GM18511 (cell line): ENCODE measurements around the gene ARHGAP24.
A peak's percentile ranks its signal among the peaks of the same experiment; 100 is the strongest.

ENCODE experiments used
- ATAC-seq: cut with Tn5 transposase; IDR thresholded peaks from one replicate; pipeline ENCODE4 v1.9.1; 2021; ENCODE audit warnings: mild to moderate bottlenecking, moderate library complexity; ENCODE audit not compliant: unreplicated experiment

Gene ARHGAP24

DNA sequence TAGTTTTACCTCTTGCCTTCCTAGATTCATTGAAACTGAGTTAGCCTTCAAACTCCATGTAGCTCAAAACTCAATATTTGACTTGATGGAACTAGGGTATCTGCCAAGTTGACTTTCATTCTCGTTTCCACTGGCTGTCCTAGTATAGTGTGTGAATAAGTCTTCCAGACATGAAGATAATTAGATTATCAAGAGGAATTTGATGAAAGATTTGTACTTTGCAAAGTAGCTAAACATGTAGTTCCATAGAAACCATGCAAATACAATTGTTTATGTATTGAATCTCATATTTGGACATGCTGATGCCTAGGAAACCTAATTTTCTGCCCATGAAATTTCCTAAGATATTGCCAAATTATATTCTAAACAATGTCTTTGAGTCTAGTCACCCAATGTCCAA lies 297.5 kb downstream of the ARHGAP24 start:
- ATAC-seq = no peak

DNA sequence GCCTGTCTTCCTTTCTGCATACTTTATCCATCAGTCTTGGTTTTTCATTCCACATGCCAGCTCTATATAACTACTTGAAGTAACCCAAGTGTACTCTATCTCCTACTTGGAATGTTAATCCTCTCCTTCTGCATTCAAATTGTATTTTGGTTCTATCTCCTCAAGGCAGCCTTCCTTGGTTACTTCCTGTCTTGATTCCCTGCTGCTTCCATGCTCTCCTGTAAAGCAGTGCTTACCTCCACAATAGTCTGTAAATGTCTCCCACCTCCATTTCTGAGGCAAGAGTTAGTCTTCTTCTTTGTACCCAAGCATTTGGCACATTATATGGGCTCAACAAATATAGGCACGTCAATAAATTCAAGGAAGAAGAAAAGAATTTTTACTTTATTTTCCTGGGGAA lies 298.4 kb downstream of the ARHGAP24 start:
- no peak for ATAC-seq

DNA sequence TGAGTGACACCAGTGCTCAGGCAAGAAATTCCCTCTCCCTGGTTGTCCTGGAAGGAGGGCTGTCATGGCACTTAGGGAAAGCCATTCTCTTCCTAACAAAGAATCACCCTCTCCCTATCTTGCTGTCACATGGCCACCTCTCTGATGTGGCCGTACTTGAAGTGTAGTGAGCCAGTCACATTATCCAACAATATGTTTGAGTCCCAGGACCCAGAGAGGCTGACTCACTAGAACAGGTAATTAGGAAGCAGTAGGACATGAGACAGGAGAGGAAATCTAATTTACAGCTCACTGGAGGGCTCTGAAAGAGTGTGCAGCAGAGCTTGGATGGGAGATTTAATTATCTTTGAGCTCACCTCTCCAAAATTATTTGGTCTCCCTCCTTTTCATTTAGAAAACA lies 299.1 kb downstream of the ARHGAP24 start:
- ATAC-seq = no peak

DNA sequence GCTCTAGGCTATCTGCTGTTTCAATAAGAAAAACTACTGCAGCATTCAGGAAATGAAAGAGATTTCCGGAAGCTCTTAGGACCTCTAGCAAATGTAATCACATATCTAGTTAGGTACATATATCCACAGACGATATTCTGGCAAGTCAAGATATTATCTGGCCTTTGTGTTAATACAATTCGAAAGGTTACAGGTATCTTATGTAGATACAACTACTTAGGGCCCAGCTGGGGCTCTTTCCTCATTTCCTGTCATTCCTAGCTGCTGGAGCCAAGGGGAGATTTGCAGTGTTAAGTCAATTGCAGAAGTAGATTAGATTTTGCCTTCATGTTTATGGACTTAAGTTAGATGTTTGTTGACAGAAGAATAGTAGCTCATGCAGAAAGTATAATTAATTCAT lies 299.5 kb downstream of the ARHGAP24 start:
- ATAC-seq = no peak

DNA sequence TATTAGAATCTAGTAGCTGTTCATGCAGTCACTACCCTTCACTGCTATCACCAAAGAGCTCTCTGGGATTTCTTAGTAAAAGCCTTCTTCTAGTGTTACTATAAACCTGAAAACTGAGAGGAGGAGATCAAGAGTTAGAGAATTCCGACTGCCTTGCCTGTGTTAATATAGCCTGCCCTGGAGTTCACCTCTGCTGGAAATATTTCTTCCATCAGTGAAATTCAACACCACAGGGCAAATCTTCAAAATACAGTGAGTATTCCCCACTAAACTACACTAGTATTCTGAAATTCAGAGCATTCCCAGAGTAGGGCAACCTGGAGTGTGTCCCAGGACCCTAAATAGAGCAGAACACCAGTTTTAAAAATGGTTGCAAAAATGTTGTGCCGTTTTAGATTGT lies 301.1 kb downstream of the ARHGAP24 start:
- ATAC-seq = no peak

DNA sequence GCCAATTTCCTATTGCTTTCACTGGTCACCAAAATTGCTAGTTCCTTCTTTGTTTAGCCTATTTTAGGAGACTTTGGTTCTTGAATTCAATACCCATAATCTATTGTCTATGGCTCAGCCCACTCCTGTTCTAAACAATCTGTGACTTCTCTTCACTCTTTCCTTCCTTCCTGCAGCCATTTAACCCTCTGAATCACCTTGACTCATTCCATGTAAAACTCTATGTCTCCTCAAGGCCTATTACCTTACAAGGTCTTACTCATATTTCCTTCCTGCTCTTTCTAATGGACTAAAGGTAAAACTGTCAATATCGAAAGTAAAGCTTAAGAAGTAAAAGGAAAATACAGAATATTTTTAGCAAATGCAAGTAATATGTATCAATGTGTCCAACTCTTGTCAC lies 301.6 kb downstream of the ARHGAP24 start:
- ATAC-seq = no peak

DNA sequence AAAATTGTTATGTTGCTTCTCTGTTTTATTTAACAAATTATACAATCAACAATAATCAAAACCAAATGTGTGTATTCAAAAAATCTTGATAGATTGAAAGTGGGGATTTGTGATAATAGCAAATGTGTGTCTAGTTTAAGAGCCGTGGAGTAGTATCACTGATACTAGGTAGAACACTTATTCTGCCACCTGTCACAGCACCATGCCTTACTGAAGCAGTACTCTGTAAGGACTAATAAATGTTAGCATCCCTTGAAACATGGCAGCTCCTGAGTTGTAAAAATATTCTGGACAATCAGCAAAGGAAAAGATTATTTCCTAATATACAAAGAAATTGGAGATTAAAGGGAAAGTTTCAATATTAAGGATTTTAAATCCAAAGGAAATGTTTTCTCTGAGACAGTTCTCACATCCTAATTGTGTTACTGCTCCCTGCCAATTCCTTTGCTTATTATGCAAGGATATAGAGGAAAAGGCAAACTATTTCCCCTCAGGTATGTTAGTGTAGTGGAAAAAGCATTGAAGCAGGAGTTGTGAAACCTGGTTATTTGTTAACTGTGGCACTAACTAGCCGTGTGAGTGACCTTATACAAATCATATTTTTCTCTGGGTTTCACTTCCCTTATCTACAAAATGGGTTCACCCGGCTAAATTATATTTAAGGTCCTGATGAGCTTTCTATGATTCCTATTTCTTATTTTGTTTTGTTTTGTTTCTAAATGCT lies 303.1 kb downstream of the ARHGAP24 start:
- ATAC-seq = peak; percentile 81

DNA sequence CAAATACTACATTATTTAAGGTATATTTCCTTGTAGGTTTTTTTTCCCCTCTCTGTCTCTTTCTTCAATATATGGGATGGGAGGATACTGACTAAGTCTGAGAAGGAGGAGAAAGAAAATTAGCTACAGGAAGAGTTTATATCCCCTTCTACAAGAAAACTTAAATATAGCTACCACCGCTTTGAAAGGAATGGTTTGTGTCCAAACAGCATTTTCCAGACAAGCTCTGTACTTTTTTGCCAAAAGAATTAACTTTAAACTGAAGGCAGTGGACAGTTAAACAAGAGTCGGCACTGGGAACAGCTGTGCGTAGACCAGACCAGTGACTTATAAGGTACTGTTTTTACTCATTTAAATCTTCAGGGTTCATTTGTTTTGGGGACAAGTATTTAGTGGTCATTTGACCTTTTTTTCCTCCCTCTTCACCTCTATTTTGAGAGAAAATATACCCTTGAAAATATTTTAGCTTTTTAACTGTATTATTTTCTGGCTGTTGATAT lies 303.7 kb downstream of the ARHGAP24 start:
- peak; percentile 85 for ATAC-seq

DNA sequence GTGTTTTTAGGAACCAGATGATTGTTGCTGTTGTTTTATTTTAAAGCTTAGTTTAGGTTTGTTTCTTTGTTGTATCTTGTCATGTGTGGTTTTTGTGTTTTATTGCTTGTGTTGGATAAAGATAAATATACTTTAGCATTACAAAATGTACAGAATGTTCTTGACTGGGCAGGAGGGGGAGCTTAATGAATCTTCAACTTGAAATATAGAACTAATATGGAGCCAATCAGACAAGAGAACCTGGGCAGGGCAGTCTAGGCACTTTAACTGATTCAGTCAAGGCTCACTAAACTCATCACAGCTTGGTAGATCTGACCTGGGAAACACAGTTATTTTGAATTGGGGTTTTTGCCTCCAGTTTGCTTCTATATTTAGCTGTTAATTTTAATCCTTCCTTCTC lies 304.2 kb downstream of the ARHGAP24 start:
- peak; percentile 41 for ATAC-seq

DNA sequence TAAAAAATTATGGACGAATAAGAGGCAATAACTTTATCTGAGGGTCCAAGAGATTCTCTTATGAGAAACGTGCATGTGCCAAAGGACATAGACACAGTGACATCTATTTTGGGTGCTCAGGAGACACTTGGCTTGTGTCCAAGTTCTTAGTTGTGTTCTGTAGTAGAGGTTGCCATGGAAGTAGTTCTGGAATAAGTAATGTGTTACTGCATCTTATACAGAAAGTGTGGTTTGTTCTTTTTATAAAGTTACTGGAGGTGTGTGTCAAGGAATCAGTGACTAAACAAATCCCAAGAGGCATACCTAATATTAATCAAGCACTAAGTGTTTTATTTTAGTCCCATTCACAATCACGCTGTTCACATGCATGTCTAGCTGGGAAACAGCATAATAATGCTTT lies 305.7 kb downstream of the ARHGAP24 start:
- peak; percentile 38 for ATAC-seq

DNA sequence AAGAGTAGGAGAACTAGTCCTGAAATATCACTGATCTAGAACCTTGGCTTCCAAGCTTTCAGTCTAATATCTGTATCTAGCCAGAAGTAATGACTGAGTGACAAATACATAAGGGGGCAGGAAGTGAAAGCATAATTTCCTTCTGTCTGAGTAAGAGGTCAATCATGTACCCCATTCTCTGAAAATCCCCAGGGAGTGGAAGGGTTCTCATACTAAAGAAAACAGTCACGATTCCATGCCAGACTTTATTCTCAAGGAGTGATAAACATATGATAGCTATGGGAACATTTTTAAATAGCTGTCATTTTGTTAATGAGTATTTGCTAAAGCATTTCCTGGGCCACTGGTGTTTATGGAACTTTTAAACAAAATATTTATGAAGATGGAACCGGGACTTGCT lies 308.5 kb downstream of the ARHGAP24 start:
- ATAC-seq = peak; percentile 25

DNA sequence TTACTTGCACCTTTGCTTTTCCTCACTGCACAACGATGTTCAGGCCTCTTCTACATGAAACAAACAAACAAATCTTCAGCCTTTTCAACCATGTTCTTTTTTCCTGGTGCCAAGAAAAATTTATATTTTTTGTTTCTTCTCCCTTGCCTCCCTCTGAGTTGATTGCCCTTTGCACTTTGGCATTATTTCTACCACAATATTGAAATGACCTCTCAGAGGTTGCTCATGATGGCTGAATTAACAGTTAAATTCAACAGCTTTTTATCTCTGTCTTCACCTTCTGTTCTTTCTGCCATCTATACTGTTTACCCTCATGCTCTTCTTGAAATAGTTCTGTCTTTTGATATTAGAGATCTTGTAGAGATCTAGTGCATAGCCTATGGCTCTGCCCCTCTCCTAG lies 308.9 kb downstream of the ARHGAP24 start:
- no peak for ATAC-seq

DNA sequence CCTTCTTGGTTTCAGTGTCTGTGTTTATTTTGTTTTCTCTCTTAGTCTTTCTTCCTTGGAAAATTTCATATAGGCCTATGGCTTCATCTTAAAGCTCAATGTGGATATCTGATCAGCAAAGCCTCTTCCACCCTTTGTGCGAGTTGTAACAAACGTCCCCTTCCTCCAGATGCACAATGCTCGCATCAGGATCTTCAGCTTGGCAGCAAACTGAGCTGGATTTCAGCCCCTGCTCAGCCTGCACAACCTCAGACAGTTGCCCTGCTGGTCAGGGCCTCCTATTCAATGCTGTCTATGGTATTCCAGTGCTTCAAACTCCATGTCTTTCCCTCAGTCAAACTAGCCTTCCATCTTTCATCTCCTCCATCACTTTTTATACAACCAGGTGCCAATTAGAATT lies 309.4 kb downstream of the ARHGAP24 start:
- ATAC-seq = no peak

DNA sequence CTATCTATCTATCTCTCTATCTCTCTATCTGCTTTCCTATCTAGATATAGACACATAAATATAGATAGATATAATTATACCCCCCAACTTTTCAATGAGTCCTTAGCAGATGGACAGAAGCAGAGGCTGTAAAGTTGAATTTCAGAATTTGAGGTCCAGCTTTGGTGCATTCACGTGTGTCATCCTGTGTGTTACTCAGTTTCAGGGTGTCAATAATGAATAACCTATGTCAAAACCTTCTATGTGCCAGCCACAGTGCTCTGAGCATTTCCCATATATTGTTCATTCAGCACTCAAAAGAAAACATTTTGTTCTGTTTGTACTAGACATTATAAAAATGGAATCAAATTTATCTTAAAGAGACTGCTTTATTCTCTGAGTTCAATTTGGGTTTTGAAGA lies 310.0 kb downstream of the ARHGAP24 start:
- peak; percentile 57 for ATAC-seq

DNA sequence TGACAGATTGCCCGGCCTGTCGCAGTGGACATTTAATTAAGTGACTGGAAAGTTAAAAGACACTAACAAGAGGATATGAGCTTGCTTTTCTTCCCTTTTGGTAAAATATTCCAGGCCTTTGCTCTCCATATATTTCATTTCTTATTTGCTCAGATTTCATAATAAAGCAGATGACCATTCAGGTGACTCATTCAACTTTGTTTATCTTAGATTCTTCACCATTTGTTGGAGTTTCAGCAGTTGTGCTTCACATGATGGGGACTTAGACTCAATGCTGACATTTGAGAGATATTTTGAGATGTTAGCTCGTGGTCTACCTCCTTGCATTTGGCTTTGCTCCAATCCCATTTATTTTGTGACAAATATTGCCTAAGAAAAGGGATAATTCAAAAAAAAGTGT lies 312.2 kb downstream of the ARHGAP24 start:
- no peak for ATAC-seq

DNA sequence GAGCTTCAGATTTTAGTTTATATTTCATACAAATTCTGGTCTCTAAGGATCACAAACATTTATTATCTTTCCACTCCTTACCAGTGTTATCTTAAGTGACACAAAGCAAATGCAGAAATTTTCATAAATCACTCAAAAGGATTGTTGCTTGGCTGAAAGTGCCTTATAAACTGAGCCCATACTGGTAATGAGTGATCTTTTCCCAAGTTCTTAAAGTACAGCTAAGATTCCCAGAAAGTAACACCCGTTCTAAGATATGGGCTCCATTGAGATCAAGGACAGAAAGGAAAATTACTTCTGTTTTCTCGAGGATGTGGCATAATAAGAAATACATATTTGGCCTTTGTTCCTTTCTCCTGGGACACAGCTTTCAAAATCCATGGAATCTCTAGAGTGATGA lies 313.7 kb downstream of the ARHGAP24 start:
- ATAC-seq = no peak

DNA sequence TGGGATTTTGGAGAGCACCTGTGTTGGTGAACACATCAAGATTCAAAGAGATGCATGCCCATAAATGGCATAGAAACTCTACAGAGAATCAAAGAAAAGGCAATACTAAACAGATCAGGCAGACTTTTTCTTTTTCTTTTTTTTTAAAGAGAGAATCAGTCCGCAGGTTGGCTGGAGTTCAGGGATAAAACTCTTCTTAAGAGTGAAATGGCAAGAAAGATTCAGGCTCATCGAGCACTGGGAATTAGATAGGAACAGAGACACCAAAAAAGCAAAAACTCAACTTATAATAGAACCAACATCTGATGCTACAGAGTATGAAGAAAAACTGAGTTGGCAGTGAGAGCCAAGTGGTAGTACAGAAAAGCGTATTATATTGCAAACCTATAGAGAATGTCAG lies 314.3 kb downstream of the ARHGAP24 start:
- ATAC-seq = no peak

DNA sequence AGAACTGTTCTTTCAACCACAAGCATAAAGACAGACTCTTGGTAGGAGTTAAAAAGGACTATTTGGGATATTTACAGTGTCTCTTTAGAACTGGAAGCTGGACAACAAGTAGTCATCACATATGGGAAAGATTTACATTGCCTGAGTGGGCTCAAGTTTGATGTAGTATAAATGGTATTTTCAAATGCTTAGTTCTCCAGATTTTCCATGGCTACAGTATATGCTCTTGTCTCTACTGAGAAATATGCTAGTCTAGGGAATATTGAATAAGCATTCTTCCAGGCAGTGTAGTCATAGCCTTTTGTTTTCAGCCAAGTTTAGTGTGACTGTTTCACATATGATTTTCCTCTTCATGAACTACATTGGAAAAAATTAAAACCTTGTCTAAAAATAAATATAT lies 315.6 kb downstream of the ARHGAP24 start:
- no peak for ATAC-seq

DNA sequence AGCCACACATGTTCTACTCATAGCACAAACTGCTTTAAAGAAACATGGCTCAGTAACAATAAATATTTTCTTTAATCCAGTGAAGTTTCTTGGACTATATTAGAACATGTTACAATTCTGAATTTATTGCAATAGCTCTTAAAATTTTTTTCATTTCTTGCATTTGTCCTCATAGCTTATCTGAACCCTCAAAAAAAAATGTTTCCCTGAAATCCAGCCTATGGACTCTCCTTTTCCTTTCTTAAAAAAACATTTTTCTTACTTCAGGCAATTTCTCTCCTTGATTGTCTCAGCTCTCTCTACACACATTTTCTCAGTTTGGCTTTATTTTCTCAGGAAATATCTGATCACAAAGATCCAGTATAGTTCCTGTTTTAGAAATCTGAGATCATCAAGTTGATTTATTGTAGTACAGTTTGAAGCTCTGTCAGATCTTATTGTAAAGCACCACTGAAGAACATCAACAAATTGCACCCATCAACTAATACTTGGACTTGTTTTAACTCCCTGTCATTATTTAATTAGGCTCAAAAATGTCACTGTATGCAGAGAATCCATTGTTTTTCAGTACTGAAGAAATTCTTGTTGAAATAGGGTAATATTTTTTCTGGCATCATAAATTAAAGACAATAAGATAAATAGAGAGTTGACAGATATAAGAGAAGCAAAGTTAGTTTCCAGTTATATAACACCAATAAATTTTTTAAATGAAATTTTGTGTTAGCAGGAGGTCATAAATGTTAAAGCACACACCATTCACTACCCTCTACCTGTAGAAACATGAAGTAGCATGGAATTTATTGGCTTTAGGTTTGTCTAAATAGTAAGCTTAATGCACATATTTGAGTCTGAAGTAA lies 317.7 kb downstream of the ARHGAP24 start:
- no peak for ATAC-seq

DNA sequence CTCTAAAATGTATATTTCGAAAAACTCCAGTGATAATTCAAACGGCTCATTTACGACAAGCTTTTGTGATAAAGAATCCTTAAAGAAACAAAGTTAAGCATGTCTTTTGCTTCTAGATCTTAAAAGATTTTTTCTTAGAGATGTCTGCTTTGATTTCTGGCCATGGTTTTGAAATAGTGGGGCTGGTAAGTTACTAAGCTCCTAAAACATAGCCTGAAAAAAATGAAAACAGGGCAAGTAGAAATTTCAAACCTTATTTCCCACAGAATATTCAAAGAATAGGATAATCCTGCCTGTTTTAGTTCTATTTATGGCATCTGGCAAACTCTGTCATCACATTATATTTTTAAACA lies 318.3 kb downstream of the ARHGAP24 start:
- no peak for ATAC-seq

DNA sequence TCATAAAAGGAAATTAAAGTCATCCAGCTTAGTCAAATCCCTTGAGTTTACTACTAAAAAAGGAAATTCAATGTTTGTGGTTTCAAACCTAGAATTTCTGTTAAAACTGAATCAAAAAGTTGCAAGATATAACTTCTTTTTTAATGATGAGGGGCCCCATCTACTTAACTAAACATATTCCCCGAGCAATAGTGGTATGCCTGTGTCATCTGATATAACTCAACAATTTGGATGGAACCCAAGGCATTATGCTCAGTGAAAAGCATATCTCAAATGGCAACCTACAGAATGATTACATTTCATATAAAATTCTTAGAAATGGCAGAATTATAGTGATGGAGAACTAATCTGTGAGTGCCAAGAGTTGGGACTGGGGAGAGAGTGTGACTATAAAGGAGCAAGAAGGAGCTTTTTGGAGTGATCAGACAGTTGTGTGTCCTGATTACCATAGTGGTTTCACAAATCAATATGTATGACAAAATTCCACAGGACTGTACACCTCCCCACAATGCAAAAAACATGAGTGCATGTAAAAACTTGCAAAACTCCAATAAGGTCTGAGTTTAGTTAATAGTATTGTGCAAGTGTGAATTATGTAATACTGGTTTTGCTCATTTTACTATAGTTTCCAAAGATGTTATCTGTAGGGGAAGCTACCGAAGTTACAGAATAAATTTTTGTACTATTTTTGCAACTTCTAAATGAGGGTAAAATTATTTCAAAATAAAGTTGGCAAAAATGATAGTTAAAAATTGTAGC lies 323.2 kb downstream of the ARHGAP24 start:
- ATAC-seq = no peak

DNA sequence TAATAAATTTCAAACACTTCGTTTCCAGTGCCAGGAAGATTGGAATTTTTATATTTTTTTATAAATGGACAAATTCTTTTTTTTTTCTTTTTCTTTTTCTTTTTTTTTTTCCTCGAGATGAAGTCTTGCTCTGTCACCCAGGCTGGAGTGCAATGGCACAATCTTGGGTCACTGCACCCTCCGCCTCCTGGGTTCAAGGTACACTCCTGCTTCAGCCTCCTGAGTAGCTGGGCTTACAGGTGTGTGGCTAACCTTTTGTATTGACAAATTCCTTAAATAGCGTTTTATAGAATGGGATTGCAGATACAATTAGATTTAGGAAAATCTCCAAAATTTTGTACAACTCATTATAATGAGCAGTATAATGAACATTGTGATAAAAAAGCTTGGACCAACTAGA lies 328.9 kb downstream of the ARHGAP24 start:
- ATAC-seq = no peak
